Neuronal stem cell (in vitro differentiated cells): ENCODE results near the gene ADK.

Experiments used
- DNase-seq: peaks from one replicate; pipeline ENCODE4 v3.0.0-alpha.2; 2013; ENCODE audit warnings: low spot score
- H2AFZ ChIP-seq: one replicate; pipeline ENCODE4 v1.6.1; 2013; ENCODE audit warnings: mild to moderate bottlenecking, low read length, inconsistent platforms
- H2AK5ac ChIP-seq: 2 replicates; pipeline ENCODE4 v1.6.1; 2013; ENCODE audit warnings: low read depth, mild to moderate bottlenecking, inconsistent platforms, low read length, moderate library complexity, mixed read lengths
- H2BK120ac ChIP-seq: 2 replicates; pipeline ENCODE4 v1.6.1; 2013; ENCODE audit warnings: low read depth, mild to moderate bottlenecking, inconsistent platforms, low read length, moderate library complexity, mixed read lengths
- H2BK12ac ChIP-seq: one replicate; pipeline ENCODE4 v1.6.1; 2013; ENCODE audit warnings: low read length, inconsistent platforms
- H2BK15ac ChIP-seq: 2 replicates; pipeline ENCODE4 v1.6.1; 2013; ENCODE audit warnings: mild to moderate bottlenecking, low read length, inconsistent platforms, mixed read lengths
- H2BK5ac ChIP-seq: one replicate; pipeline ENCODE4 v1.6.1; 2013; ENCODE audit warnings: inconsistent platforms, mild to moderate bottlenecking, low read length, moderate library complexity
- H3K14ac ChIP-seq: one replicate; pipeline ENCODE4 v1.6.1; 2013; ENCODE audit warnings: low read length, inconsistent platforms
- H3K18ac ChIP-seq: 2 replicates; pipeline ENCODE4 v1.6.1; 2013; ENCODE audit warnings: low read length, inconsistent platforms
- H3K23ac ChIP-seq: 2 replicates; pipeline ENCODE4 v1.6.1; 2013; ENCODE audit warnings: low read depth, mild to moderate bottlenecking, mixed read lengths, low read length, inconsistent platforms; ENCODE audit not compliant: poor library complexity
- H3K27ac ChIP-seq: replicated peaks from 3 replicates; pipeline ENCODE4 v1.5.1; 2013; ENCODE audit warnings: low read length, inconsistent platforms
- H3K27me3 ChIP-seq, 3 experiments: 2 replicates each; pipeline ENCODE4 v1.6.1; 2013; ENCODE audit warnings: low read length in 3 of 3, mild to moderate bottlenecking in 2 of 3, inconsistent platforms in 1 of 3, low read depth in 1 of 3, mixed read lengths in 1 of 3, moderate library complexity in 1 of 3; ENCODE audit not compliant: control insufficient read depth in 3 of 3, insufficient read depth in 3 of 3
- H3K36me3 ChIP-seq, 2 donors: replicated peaks in 1 of 2; 2 replicates each; pipeline ENCODE4 v1.6.1; 2013; ENCODE audit warnings: low read length in 2 of 2; ENCODE audit not compliant: control insufficient read depth in 2 of 2, insufficient read depth in 2 of 2
- H3K4ac ChIP-seq: 2 replicates; pipeline ENCODE4 v1.6.1; 2013; ENCODE audit warnings: inconsistent platforms, mild to moderate bottlenecking, low read length, moderate library complexity
- H3K4me1 ChIP-seq, 2 donors: 1 replicate in 1 of 2; 2 replicates in 1 of 2; pipeline ENCODE4 v1.6.1; 2013; ENCODE audit warnings: low read length in 2 of 2, low read depth in 1 of 2; ENCODE audit not compliant: control insufficient read depth in 2 of 2, insufficient read depth in 1 of 2
- H3K4me2 ChIP-seq: one replicate; pipeline ENCODE4 v1.6.1; 2013; ENCODE audit warnings: mild to moderate bottlenecking, low read length, inconsistent platforms; ENCODE audit not compliant: insufficient read depth, poor library complexity, severe bottlenecking
- H3K4me3 ChIP-seq, 2 donors: 2 replicates each; pipeline ENCODE4 v1.5.1; 2013; ENCODE audit warnings: low read length in 2 of 2, mild to moderate bottlenecking in 2 of 2, inconsistent platforms in 1 of 2, moderate library complexity in 1 of 2
- H3K79me1 ChIP-seq: one replicate; pipeline ENCODE4 v1.6.1; 2013; ENCODE audit warnings: low read depth, mild to moderate bottlenecking, inconsistent platforms, low read length, moderate library complexity
- H3K9ac ChIP-seq: one replicate; pipeline ENCODE4 v1.6.1; 2013; ENCODE audit warnings: mild to moderate bottlenecking, low read depth, low read length, inconsistent platforms; ENCODE audit not compliant: poor library complexity
- H3K9me3 ChIP-seq, 2 donors: replicated peaks in 1 of 2; 2 replicates each; pipeline versions ENCODE3 to v1.6.1; 2013; ENCODE audit warnings: low read length in 2 of 2, mild to moderate bottlenecking in 2 of 2, inconsistent platforms in 1 of 2, low read depth in 1 of 2, mixed read lengths in 1 of 2, moderate library complexity in 1 of 2; ENCODE audit not compliant: control insufficient read depth in 2 of 2, insufficient read depth in 1 of 2
- H4K8ac ChIP-seq: one replicate; pipeline ENCODE4 v1.6.1; 2013; ENCODE audit warnings: low read depth, mild to moderate bottlenecking, inconsistent platforms, low read length, moderate library complexity
- H4K91ac ChIP-seq: one replicate; pipeline ENCODE4 v1.6.1; 2013; ENCODE audit warnings: low read length, low read depth, mild to moderate bottlenecking, inconsistent platforms; ENCODE audit not compliant: poor library complexity
- WGBS, 2 donors: extraction: QIAGEN DNeasy Blood & Tissue Kit; methylation state at CpG; one replicate each; pipeline ENCODE4 v1.1.7; 2013; ENCODE audit warnings: missing lambda C conversion rate in 2 of 2, mixed read lengths in 1 of 2; ENCODE audit not compliant: insufficient read length in 2 of 2, insufficient replicate concordance in 1 of 2; ENCODE audit errors: extremely low coverage in 2 of 2; 5-methylcytosine and 5-hydroxymethylcytosine counted together

ADK gene

GRCh38 chr10:74439213-74439612 lies 288.2 kb downstream of the ADK start:
- no CpG with 5 or more reads among the region's 1 CpG for WGBS, 2 donors
- no peak overlapping the region for H3K27ac ChIP-seq

DNA sequence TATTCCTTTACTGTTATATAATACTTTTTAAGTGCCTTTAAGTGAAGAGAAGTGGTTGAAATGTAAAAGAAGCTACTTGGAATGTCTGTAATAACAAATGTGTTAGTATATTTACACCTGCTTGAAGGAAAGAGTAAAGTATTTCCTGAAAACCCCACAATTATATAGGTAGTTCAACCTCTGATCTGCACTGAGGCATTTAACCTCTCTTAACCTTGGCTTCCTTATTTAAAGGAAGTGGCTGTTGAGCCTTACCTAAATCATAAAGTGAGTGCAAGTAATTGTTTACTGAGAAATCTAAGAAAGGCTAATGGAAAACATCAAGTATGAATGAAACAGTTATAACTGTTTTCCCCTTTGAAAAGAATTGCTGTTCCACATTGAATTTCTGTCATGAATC lies 294.5 kb downstream of the ADK start:
- no peak overlapping the region for H3K4me2 ChIP-seq
- no peaks in the 10 kb centered on the region for H3K79me1 ChIP-seq
- H3K27ac ChIP-seq: no peak overlapping the region
- H4K91ac ChIP-seq: no peak overlapping the region
- H2BK5ac ChIP-seq: no peak overlapping the region
- H3K27me3 ChIP-seq: no peaks in the 10 kb centered on the region
- no peaks in the 10 kb centered on the region for H3K9me3 ChIP-seq
- H2AFZ ChIP-seq: no peak overlapping the region
- H2AK5ac ChIP-seq: no peak overlapping the region
- no peaks in the 10 kb centered on the region for H3K4me1 ChIP-seq
- H3K18ac ChIP-seq: no peak overlapping the region
- H3K36me3 ChIP-seq: no peaks in the 10 kb centered on the region
- H2BK15ac ChIP-seq: no peak overlapping the region
- H3K9ac ChIP-seq: no peak overlapping the region
- H2BK12ac ChIP-seq: no peak overlapping the region
- H3K14ac ChIP-seq: no peak overlapping the region
- H3K4ac ChIP-seq: no peak overlapping the region
- H4K8ac ChIP-seq: no peak overlapping the region
- no peak overlapping the region for H3K23ac ChIP-seq
- no peak for DNase-seq
- H3K4me3 ChIP-seq: no peak overlapping the region
- H2BK120ac ChIP-seq: no peak overlapping the region

More at GRCh38 chr10:74439213-74439612, 288.2 kb downstream of the ADK start:
- H3K9me3 ChIP-seq: no peaks in the 10 kb centered on the region
- H3K23ac ChIP-seq: no peak overlapping the region
- H3K27me3 ChIP-seq: no peaks in the 10 kb centered on the region
- H2BK15ac ChIP-seq: no peak overlapping the region
- no peak overlapping the region for H3K9ac ChIP-seq
- no peak overlapping the region for H4K8ac ChIP-seq
- H2BK5ac ChIP-seq: no peak overlapping the region
- H3K79me1 ChIP-seq: no peaks in the 10 kb centered on the region
- no peak for DNase-seq
- H3K4me2 ChIP-seq: no peak overlapping the region
- no peaks in the 10 kb centered on the region for H3K36me3 ChIP-seq
- no peak overlapping the region for H3K18ac ChIP-seq
- no peak overlapping the region for H3K14ac ChIP-seq
- no peak overlapping the region for H3K4ac ChIP-seq
- no peaks in the 10 kb centered on the region for H3K4me1 ChIP-seq
- no peak overlapping the region for H2BK12ac ChIP-seq
- H2AK5ac ChIP-seq: no peak overlapping the region
- H2AFZ ChIP-seq: no peak overlapping the region
- no peak overlapping the region for H3K4me3 ChIP-seq
- no peak overlapping the region for H4K91ac ChIP-seq
- H2BK120ac ChIP-seq: no peak overlapping the region

DNA sequence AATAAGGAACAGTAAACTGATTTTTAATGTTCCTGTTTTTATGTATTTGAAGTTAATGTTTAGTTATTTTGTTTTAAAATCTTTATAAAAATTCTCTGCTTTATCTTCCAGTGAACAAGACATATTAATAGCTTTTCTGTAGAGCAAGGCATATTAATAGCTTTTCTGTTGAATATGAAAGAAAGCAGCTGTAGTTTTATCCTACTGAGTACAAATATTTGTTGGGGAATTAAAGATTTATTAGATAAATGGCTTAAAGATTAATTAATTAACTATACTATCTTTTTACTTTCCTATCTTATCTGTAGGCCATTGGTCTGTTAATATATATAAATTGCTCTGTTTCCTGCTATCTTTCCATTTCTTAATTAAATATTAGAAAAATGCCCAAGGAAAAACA lies 299.6 kb downstream of the ADK start:
- H3K36me3 ChIP-seq: no peaks in the 10 kb centered on the region

GRCh38 chr10:74451127-74451829 lies 300.3 kb downstream of the ADK start:
- Histone ChIP-seq H3K9ac (no peak overlapping the region), H2AK5ac (no peak overlapping the region), H3K36me3 (no peaks in the 10 kb centered on the region), H3K79me1 (no peaks in the 10 kb centered on the region), H3K9me3 (peaks cover 0 to 10% of the 10 kb centered on the region in 2 donors), H2BK120ac (no peak overlapping the region), H3K4me2 (no peak overlapping the region), H3K14ac (no peak overlapping the region), H2BK5ac (no peak overlapping the region), H3K4me3 (no peak overlapping the region), H2AFZ (no peak overlapping the region), H3K27me3 (no peaks in the 10 kb centered on the region), H4K8ac (no peak overlapping the region), H3K4me1 (peaks cover 0 to 2% of the 10 kb centered on the region in 2 donors), H3K23ac (no peak overlapping the region), H2BK15ac (no peak overlapping the region), H3K18ac (no peak overlapping the region), H3K4ac (no peak overlapping the region), H4K91ac (no peak overlapping the region), H2BK12ac (no peak overlapping the region), H3K27ac (no peak overlapping the region)
- DNase-seq: no peak
- no CpG with 5 or more reads among the region's 1 CpG for WGBS, 2 donors

More for the DNA sequence above, 299.6 kb downstream of the ADK start:
- Histone ChIP-seq H2AK5ac (no peak overlapping the region), H2AFZ (no peak overlapping the region), H3K9me3 (peaks cover 0 to 8% of the 10 kb centered on the region in 2 donors), H2BK5ac (no peak overlapping the region), H4K91ac (no peak overlapping the region), H3K23ac (no peak overlapping the region), H3K79me1 (no peaks in the 10 kb centered on the region), H3K27me3 (no peaks in the 10 kb centered on the region), H4K8ac (no peak overlapping the region), H2BK15ac (no peak overlapping the region), H3K4me2 (no peak overlapping the region), H3K27ac (no peak overlapping the region), H2BK12ac (no peak overlapping the region), H3K4me3 (no peak overlapping the region), H3K4me1 (peaks cover 0 to 2% of the 10 kb centered on the region in 2 donors), H3K18ac (no peak overlapping the region), H3K14ac (no peak overlapping the region), H3K9ac (no peak overlapping the region), H2BK120ac (no peak overlapping the region), H3K4ac (no peak overlapping the region)
- DNase-seq: no peak
